Stomach (tissue), 9 donors: Measurements from ENCODE around the gene IL17RC. TPM values are rescaled to one million over a fixed set of nuclear protein-coding genes. Genes with fewer than 3 reads are reported as not detected.

ENCODE experiments used
- DNase-seq, 2 donors: peaks; one replicate each; pipeline versions ENCODE4 v3.0.0 to v3.0.0-alpha.2; 2013 to 2019
- H3K27ac ChIP-seq, 5 donors: fragments of 200-600 bp in 4 of 5; sonication (generic) in 4 of 5; one replicate each; pipeline ENCODE4 v1.5.1; 2013 to 2019; ENCODE audit warnings: mild to moderate bottlenecking in 1 of 5, moderate library complexity in 1 of 5
- H3K27me3 ChIP-seq, 3 donors: fragments of 200-600 bp; sonication (generic); one replicate each; pipeline ENCODE4 v1.5.1; 2017 to 2019; ENCODE audit warnings: mixed run types in 1 of 3
- H3K36me3 ChIP-seq, 4 donors: fragments of 200-600 bp; sonication (generic); 1 replicate in 3 of 4; 2 replicates in 1 of 4; pipeline ENCODE4 v1.5.1; 2016 to 2019
- H3K4me1 ChIP-seq, 4 donors: fragments of 200-600 bp; sonication (generic); one replicate each; pipeline ENCODE4 v1.5.1; 2016 to 2019
- H3K4me3 ChIP-seq, 4 donors: fragments of 200-600 bp; sonication (generic) in 3 of 4; one replicate each; pipeline ENCODE4 v1.5.1; 2016 to 2019; ENCODE audit warnings: mild to moderate bottlenecking in 1 of 4
- H3K9me3 ChIP-seq, 4 donors: fragments of 200-600 bp; sonication (generic); one replicate each; pipeline ENCODE4 v1.5.1; 2016 to 2019
- EP300 ChIP-seq: sonication (generic); formaldehyde crosslinking; IDR thresholded peaks from one replicate; pipeline ENCODE4 v1.6.1; 2017; ENCODE audit warnings: antibody characterized with exemption
- POLR2A ChIP-seq, 4 donors: fragments of 450-650 bp; IDR thresholded peaks; one replicate each; pipeline ENCODE4 v1.6.1; 2016; ENCODE audit warnings: antibody characterized with exemption in 4 of 4, control low read depth in 2 of 4, mild to moderate bottlenecking in 1 of 4, moderate library complexity in 1 of 4
- POLR2AphosphoS5 ChIP-seq, 3 donors: sonication (generic); formaldehyde crosslinking; IDR thresholded peaks; one replicate each; pipeline ENCODE4 v1.6.1; 2016; ENCODE audit warnings: antibody characterized with exemption in 3 of 3
- WGBS, 5 donors: extraction: QIAGEN DNeasy Blood & Tissue Kit in 3 of 5; methylation state at CpG; one replicate each; pipeline versions ENCODE4 v1.1.5 to v1.1.7; 2013 to 2018; 5-methylcytosine and 5-hydroxymethylcytosine counted together
- intact Hi-C: fragments of 100-400 bp; cut with DNase I; formaldehyde crosslinking; loops from one replicate; pipeline ENCODE4 v1.15.1; 2023; ENCODE audit warnings: low total_unique reads
- polyA plus RNA-seq, 3 donors: library from polyadenylated mRNA; stranded (reverse); fragments of 200-250 nt; gene quantifications; one replicate each; pipeline ENCODE4 v1.2.3, GENCODE V29; 2013
- total RNA-seq, 5 donors: library from RNA; depleted of rRNA; stranded (reverse); fragments of >200 nt; gene quantifications; one replicate each; pipeline versions ENCODE4 v1.1.0 to v1.2.3, GENCODE V29; 2014 to 2016
- TF ChIP-seq, protein P1 (sequence below), 7 experiments: fragments of 450-650 bp in 4 of 7; fragments of 200-600 bp in 3 of 7; sonication (generic) in 3 of 7; IDR thresholded peaks; one replicate each; pipeline ENCODE4 v1.5.1; 2016 to 2019; ENCODE audit warnings: antibody characterized with exemption in 7 of 7, control low read depth in 2 of 7, mild to moderate bottlenecking in 1 of 7
- donor health status: healthy with polysubstance abuse.
- donor health status: Bipolar disorder and iron deficiency.
- donor health status: healthy.

IL17RC gene
- total and polyA plus RNA-seq, 8 donors = 20.1 to 284 (median 33.1) TPM

DNA sequence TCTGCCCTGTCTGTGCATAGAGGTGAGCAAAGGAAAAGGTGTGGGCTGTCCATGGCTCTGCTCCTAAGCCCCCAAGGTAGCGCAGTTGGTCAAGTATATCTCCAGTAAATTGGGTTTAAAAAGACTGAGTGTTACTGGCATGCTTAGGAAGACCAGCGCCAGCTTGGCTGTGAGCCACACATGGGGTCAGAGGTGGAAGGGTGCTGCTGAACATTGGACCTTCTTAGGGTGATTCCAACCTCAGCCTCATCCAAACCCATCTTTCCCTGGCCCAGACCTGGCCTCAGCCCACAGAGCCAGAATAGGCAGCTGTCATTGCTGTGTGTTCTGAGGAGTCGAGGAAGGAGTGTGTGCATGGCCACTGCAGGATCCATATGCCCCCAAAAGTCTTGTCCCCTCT, 8.6 kb upstream of the IL17RC start:
- peaks cover 4 to 36% (median 13%) of the 10 kb centered on the region in 4 donors for H3K4me1 ChIP-seq
- TF ChIP-seq, protein P1, sequence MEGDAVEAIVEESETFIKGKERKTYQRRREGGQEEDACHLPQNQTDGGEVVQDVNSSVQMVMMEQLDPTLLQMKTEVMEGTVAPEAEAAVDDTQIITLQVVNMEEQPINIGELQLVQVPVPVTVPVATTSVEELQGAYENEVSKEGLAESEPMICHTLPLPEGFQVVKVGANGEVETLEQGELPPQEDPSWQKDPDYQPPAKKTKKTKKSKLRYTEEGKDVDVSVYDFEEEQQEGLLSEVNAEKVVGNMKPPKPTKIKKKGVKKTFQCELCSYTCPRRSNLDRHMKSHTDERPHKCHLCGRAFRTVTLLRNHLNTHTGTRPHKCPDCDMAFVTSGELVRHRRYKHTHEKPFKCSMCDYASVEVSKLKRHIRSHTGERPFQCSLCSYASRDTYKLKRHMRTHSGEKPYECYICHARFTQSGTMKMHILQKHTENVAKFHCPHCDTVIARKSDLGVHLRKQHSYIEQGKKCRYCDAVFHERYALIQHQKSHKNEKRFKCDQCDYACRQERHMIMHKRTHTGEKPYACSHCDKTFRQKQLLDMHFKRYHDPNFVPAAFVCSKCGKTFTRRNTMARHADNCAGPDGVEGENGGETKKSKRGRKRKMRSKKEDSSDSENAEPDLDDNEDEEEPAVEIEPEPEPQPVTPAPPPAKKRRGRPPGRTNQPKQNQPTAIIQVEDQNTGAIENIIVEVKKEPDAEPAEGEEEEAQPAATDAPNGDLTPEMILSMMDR (IDR thresholded peaks at IDR 0.05) = no peak
- TF ChIP-seq EP300 = no peak
- no peak for TF ChIP-seq POLR2AphosphoS5 (IDR thresholded peaks at IDR 0.05)
- no peak for TF ChIP-seq POLR2A (IDR thresholded peaks at IDR 0.05)
- intact Hi-C loops = no loop called here
- H3K36me3 ChIP-seq = peaks cover 6 to 34% (median 27%) of the 10 kb centered on the region in 4 donors
- no peak for DNase-seq
- 75 to 83% (median 79%) methylated on average over 3 of the region's 3 CpGs for WGBS, 5 donors
- no peak overlapping the region for H3K27ac ChIP-seq
- H3K4me3 ChIP-seq = no peak overlapping the region
- H3K27me3 ChIP-seq = no peaks in the 10 kb centered on the region
- no peaks in the 10 kb centered on the region for H3K9me3 ChIP-seq

DNA sequence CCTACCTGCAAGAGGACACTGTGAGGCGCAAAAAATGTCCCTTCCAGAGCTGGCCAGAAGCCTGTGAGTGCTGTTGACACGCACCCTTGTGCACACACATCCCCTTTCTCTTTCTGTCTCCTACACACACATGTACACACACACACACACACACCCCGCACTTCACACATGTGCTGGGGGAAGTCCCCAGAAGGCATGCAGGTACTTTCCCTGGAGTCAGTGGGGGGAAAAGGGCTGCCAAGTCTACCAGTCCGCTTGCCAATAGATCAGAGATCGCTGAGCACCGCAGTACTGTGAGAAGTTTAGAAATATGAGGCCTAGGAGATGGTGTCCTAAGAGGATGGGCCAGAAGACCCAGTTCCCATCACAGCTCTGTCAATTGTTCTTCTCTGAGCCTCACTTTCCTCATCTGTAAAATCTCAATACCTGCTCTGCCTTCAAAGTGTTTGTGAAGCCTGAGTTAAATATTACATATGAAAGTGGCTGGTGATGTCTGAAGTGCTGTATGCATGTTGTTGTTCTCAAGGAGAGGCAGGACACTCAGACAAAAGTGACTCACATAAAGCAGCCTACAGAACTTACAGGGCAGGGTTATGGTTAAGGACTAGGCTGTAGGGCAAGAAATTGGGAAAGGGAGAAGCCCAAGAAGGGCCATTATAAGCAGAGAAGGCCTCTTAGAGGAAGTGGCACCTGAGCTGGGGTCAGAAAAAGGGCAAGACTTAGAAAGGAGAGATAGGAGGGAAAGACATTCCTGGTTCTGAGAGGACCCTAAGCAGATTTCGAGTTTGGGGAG, 7.5 kb upstream of the IL17RC start:
- Histone ChIP-seq H3K4me1 (peaks cover 7 to 36% (median 24%) of the 10 kb centered on the region in 4 donors), H3K4me3 (no peak overlapping the region), H3K27ac (no peak overlapping the region), H3K36me3 (peaks cover 6 to 34% (median 27%) of the 10 kb centered on the region in 4 donors), H3K9me3 (no peaks in the 10 kb centered on the region), H3K27me3 (no peaks in the 10 kb centered on the region)
- WGBS, 5 donors = 62 to 81% (median 74%) methylated on average over 7 of the region's 7 CpGs
- intact Hi-C loops = loop anchor here (10.0 kb wide), 1 partner anchor 65 kb away; the partner anchor contains the start of gene RPUSD3
- peak in 1 of 2 donors; percentile 40 for DNase-seq
- TF ChIP-seq EP300 (no peak), POLR2A (IDR thresholded peaks at IDR 0.05) (no peak)

DNA sequence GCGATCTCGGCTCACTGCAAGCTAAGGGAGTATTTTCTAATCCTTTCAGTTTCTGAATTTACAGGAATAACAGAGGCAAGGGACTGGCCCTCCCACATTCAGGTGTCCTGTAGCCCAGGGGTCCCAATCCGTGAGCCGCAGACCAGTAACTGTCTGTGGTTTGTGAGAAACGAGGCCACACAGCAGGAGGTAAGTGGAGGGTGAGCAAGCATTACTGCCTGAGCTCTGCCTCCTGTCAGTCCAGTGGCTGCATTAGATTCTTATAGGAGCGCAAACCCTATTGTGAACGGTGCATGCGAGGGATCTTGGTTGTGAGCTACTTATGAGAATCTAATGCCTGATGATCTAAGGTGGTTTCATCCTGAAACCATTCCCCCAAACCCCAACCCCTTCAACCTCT, 5.0 kb upstream of the IL17RC start:
- DNase-seq = no peak
- no peak overlapping the region for H3K27ac ChIP-seq
- H3K36me3 ChIP-seq = peaks cover 5 to 31% (median 27%) of the 10 kb centered on the region in 4 donors
- no peak overlapping the region for H3K4me3 ChIP-seq
- H3K9me3 ChIP-seq = no peaks in the 10 kb centered on the region
- 79 to 87% (median 85%) methylated on average over 7 to 8 of the region's 8 CpGs for WGBS, 5 donors
- intact Hi-C loops = loop anchor here (10.0 kb wide), 1 partner anchor 67 kb away; the partner anchor contains the start of gene RPUSD3
- TF ChIP-seq POLR2AphosphoS5 (IDR thresholded peaks at IDR 0.05) (no peak), EP300 (no peak), POLR2A (IDR thresholded peaks at IDR 0.05) (no peak)
- TF ChIP-seq, protein P1 (IDR thresholded peaks at IDR 0.05) = no peak
- no peaks in the 10 kb centered on the region for H3K27me3 ChIP-seq
- peaks cover 30 to 58% (median 47%) of the 10 kb centered on the region in 4 donors for H3K4me1 ChIP-seq

DNA sequence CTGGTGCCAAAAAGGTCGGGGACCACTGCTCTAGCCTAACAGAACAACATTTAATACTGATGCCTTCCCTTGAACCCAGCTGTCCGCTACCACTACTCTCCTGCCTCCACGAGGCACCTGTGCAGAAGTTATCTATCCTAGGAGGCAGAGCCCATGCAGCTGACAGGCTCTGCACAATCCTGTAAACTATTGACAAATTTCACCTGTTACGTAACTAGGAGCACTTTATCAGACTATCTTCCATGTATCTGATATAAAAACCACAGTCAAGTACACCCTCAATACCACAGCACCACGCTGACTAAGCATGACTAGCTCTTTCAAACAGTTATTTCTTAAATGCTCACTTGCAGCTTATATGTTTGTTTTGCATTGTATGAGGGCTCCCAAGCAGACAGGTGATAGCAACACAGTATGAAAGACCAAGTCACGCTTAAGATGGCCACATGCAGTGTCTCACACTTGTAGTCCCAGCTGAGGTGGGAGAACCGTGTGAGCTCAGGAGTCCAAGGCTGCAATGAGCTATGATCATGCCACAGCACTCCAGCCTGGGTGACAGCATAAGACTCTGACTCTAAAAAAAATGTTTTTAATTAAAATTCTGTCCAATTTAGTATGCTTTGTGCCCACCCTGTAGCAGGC, 4.5 kb upstream of the IL17RC start:
- Histone ChIP-seq H3K36me3 (peaks cover 0 to 29% (median 27%) of the 10 kb centered on the region in 4 donors), H3K27me3 (no peaks in the 10 kb centered on the region), H3K27ac (no peak overlapping the region), H3K4me3 (no peak overlapping the region), H3K4me1 (peaks cover 33 to 63% (median 52%) of the 10 kb centered on the region in 4 donors), H3K9me3 (no peaks in the 10 kb centered on the region)
- 48 to 73% (median 63%) methylated on average over 7 of the region's 7 CpGs for WGBS, 5 donors
- DNase-seq = no peak
- TF ChIP-seq, protein P1 (IDR thresholded peaks at IDR 0.05) = no peak
- TF ChIP-seq POLR2AphosphoS5 (IDR thresholded peaks at IDR 0.05) = peak in 2 of 3 donors; percentile 49 to 66
- intact Hi-C loops = loop anchor here (10.0 kb wide), 1 partner anchor 68 kb away; the partner anchor contains the start of gene RPUSD3
